OCI-M1 (cell line): ENCODE results near the gene DHX38.

Source experiments
- DNase-seq: peaks from one replicate; lab custom pipeline; 2025; lab: John Stamatoyannopoulos, UW

The DHX38 gene

GRCh38 chr16:72122308-72122707, 28.7 kb downstream of the DHX38 start:
- no peak for DNase-seq

DNA sequence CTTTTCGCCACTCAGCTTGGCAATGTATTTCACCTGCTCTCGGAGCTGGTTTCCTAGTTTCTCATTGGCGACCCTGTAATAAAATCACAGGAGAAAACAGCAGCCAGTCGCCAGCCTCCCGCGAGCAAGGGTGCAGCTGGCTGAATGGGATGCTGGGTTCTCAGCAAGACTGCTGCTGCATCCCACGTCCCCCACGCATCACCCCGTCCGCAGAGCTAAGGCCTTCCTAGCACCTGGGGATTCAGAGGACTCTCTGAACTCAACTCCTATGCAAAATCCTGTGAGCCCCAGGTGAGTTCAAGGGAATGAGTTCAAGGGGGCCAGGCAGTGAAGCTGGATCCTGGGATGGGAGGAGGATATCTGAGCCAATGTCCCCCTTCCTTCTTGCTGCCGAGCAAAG, 29.3 kb downstream of the DHX38 start:
- DNase-seq: no peak

GRCh38 chr16:72123426-72123825, 29.8 kb downstream of the DHX38 start:
- DNase-seq: no peak

- no peak for DNase-seq
Measured at GRCh38 chr16:72124148-72124547, 30.5 kb downstream of the DHX38 start.

DNA sequence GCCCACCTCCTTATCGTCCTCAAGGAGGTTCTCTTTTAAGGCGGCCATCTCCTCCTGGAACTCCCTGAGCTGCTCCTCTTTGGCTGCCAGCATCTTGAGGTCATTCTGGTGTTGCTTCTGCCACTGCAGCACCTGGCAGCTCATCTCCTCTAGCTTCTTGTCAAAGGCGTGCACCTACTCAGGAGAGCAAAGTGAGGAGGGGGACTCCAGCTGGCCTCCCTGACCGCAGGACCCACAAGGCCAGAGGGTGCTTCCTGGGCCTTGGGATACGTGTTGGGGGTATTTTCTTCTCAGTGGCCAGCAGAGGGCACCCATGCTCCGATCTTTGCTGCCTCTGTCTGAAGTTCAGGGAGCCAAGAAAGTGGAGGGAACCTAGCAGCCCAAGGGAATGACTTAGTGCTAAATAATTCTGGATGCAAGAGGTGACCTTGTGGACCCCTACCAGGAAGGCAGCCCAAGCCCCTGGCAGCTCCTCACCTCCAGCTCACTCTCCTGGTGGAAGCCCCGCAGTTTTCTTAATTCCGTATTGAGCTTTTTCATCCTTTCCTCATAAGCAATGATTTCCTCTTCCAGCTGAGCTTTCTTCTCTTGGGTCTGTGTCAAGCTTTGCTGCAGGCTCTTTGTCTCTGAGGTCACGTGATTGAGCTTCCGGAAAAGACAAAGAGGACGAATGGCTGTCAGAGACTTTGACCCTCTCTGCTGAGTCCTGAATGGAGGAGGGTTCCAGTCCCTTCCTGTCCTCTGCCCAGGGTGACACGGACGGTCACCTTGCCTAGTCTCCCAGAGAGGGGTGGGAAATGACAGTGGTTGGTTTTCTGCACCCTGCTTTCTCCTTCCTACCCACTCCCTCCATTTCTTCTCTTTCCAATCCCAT, 31.4 kb downstream of the DHX38 start:
- peak; percentile 80 for DNase-seq

GRCh38 chr16:72125635-72126428, 32.2 kb downstream of the DHX38 start:
- no peak for DNase-seq

GRCh38 chr16:72126429-72126765, 32.8 kb downstream of the DHX38 start:
- peak; percentile 8 for DNase-seq

GRCh38 chr16:72128701-72129100, 35.1 kb downstream of the DHX38 start:
- no peak for DNase-seq

DNA sequence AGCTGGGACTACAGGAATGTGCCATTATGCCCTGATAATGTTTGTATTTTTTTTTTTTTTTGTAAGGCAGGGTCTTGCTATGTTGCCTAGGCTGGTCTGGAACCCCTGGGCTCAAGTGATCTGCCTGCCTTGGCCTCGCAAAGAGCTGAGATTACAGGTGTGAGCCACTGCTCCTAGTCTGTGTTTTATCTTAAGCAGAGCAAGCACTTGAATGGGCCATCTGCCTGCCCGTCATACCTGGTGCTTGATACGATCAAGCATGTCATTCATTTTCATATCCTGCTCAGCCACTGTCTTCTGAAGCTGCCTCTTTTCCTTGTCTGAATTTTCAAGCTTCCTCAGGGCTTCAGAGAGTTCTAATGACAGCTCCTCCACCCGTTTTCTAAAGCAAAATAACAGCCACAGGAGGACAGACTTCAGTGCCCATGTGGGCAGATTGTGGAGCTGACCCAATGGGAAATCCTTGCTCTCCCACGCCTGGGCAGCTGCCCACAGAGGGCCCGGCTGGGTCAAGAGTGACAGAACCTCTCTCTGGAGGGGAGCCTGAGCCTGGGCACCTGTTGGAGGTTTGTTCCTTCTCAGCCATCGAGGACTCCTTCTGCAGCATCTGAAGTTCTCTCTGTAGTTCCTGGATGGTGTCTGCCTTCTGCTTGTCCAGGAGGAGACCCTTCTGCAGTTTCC, 36.5 kb downstream of the DHX38 start:
- no peak for DNase-seq

- DNase-seq: no peak
Measured at GRCh38 chr16:72131036-72131435, 37.4 kb downstream of the DHX38 start.

DNA sequence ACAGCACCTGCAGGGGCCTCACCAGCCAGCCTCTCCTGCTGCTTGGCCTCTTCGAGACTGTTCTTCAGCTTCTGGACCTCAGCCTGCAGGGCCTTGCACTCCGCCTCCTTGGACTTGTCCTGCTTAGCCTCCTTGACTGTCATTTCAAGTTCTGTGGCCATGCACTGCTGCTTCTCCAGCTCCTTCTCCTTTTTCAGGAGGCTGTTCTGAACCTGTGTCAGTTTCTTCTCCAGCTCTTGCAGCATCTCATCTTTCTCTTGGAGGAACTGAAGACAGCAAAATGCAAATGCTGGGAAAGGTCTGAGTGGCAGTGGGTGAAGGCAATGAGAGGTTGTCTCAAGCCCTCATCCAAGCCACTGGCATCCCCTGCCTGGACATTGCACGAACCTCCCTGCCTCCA, 39.1 kb downstream of the DHX38 start:
- DNase-seq: no peak

- DNase-seq: no peak
Measured at GRCh38 chr16:72134507-72134906, 40.9 kb downstream of the DHX38 start.

DNA sequence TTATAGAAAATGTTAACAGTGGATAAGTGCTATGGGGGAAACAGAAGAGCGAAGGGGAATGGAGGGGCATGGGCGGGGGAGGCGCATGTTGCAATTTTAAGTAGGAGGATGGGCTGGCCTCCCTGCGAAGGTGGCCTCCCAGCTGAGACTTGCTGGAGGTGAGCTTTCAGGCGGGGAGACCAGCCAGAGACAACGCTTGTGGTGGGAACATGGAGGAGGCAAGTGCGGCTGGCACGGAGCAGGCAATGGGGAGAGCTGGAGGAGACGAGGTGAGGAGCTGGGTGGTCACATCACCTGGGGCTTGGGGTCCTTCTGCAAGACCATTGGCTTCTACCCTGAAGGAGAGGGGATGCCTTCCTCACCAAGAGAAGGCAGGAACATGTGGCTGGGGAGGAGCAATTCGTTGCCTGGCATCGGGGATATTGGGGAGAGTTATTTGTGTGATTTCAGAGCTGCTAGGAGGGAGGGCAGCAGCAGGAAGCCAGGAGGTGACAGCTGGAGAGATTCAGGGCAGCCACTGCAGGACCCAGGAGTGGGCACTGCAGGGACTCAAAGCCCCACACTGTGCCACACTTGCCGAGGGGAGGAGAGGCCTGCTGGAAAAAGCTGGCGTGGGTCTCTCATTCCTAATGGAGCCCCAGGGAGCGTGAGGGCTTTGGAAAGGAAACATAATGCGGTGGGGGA, 43.9 kb downstream of the DHX38 start:
- no peak for DNase-seq

DNA sequence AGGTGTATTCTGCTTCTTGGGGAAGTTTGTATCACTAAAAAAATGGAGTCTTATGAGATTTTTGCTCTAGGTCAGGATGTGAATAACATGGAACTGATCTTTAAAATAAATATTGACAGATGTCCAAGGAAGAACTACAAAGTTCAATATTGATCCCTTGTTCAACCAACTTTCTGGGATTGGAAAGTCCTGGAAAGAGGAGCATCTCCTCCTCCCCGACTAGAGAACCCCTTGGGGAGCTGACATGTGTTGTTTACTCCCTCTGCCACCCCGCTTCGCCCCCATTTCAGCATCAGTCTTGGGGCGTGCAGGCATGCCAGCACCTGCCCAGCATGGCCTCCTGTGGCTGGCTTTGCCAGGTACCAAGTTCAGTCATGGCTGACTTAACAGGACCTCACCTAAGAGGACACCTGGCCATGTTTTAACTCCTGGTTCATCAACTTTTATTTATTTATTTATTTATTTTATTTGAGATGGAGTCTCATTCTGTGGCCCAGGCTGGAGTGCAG, 44.5 kb downstream of the DHX38 start:
- no peak for DNase-seq

DNA sequence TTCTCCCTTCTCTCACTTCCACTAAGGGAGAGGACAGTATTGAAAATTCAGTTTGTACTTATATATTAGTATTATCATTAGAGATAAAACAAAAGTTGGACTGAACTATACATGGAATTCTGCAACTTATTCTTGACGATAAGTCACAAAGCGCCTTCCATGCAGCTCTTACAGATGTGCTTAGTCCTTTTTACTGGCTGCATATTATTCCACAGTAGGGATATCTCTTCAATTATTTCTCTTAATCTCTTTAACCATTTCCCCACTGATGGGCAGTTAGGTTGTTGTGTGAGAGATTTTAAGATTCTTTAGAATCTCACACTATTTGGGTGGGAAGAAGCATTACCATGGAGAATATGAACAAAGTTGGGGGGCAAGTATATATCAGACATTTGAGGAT, 46.3 kb downstream of the DHX38 start:
- no peak for DNase-seq

DNA sequence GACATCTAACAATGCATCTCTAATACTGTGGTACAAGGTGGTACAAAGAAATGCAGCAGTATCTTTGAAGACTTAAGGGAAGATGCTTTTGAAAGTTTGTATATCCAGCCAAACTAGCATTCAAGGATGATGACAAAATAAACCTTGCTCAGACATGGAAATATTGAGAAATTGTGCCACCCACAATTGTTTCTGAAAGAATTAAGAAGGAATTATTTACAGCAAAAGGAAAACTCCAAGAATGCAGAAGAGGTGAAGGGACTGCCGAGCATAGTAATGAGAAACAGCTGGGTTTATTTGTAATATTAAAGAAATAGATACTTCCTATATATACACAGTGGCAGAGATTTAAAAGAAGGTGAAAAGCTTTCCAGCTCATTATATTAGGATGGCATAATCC, 48.8 kb downstream of the DHX38 start:
- DNase-seq: no peak

- no peak for DNase-seq
Measured at GRCh38 chr16:72149676-72150464, 56.2 kb downstream of the DHX38 start.

DNA sequence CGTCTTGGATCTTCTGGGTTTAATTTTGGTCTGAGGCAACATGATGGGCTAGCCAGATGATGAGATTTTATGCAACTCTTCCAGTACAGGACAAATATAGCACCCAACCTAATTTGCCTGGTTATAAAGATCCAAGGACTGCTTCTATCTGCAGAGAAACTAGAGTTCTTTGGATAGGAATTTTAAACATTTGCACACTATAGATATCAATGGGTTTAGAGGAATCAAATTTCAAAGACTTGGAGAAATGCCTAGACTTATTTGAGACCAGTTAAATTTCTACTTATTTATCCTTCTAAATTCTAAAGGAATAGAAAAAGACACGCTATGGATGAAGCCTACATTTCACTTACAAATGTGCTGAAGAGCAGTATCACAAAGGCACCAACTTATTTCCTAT, 65.7 kb downstream of the DHX38 start:
- no peak for DNase-seq

- DNase-seq: no peak
Measured at GRCh38 chr16:72159801-72160200, 66.2 kb downstream of the DHX38 start.

DNA sequence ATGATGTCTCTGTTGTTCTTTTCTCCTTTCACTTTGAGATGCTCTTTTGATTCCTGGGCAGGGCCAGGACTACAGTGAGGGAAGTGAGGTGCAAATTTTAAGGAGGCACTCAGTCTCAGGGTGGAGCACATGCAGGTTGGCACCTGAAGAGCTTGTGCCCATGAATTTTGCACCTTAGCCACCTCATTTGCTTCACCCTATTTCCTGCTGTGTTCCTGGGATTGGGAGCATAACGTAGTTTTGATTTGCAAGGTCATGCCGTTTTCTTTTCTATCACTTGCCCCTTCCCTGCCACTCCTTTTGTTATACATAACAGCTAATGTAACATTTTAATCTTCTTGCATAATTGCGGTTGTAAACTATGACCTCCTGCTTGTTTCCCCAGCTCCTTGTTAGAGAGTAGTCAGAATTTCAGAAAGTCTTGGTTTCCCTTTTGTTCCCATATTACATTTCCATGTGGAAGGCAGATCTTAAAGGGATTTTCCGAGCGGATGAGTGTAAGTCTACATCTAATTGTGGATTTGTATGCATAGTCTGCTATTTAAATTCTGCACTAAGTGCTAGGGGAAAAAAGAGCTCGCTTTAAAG, 68.6 kb downstream of the DHX38 start:
- DNase-seq: no peak
